Jurkat, Clone E6-1 (cell line): ENCODE measurements around the gene CXCL8.
"Not testable (repeated sequence)": the region's sequence is repeated elsewhere in the genome, so short reads cannot be mapped to it uniquely, and the experiment has no call there.

Experiments
- DNase-seq: peaks from one replicate; pipeline ENCODE4 v3.0.0-alpha.2; 2011; ENCODE audit warnings: low read depth, low spot score
- H3K4me3 ChIP-seq: 2 replicates; pipeline ENCODE4 v1.5.1; 2011; ENCODE audit warnings: mild to moderate bottlenecking, low read length, control low read depth, moderate library complexity

The CXCL8 gene

GRCh38 chr4:73774406-73774805, 34.0 kb downstream of the CXCL8 start:
- H3K4me3 ChIP-seq, DNase-seq: not testable (repeated sequence)

DNA sequence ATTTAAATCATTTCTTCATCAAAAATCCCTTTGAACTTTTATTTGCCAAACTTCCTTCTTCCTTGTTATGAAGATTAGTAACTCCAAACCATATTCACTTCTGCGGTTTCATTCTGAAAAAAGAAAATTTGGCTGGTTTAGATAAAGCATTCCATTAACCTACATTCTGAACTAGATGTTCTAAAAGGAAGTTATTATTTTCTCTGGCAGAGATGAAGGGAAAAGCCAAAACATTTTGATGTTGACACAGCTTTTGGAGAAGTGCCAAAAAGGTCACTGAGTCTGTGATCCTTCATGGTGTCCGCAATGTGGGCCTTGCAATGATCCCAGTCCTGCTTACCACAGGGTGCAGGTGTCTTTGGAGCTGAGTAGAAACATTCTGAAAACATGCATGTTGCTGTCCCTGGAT, 36.0 kb downstream of the CXCL8 start:
- no peak overlapping the region for H3K4me3 ChIP-seq
- DNase-seq = no peak

GRCh38 chr4:73777612-73778011, 37.2 kb downstream of the CXCL8 start:
- no peak overlapping the region for H3K4me3 ChIP-seq
- no peak for DNase-seq

DNA sequence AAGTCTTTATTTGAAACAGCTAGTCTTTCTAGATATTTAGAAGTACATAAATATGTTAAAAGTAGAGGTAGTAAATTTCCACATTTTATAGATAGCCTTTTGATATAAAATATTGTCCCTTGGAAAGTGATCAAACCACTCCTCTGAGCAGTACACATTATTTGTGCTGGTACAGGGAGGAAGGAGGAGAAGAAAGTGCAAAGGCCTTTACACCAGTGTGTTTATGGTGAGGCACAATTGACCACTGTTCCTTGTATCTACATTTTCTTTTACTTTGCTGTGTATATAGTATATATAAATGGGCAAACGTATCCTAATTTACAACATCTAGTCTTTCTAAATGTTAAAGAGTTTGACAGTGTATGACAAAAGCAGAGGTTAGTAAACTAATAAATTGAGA, 39.9 kb downstream of the CXCL8 start:
- H3K4me3 ChIP-seq = no peak overlapping the region
- no peak for DNase-seq

- no peak for DNase-seq
- no peak overlapping the region for H3K4me3 ChIP-seq
Observed at GRCh38 chr4:73780834-73781233, 40.5 kb downstream of the CXCL8 start.

DNA sequence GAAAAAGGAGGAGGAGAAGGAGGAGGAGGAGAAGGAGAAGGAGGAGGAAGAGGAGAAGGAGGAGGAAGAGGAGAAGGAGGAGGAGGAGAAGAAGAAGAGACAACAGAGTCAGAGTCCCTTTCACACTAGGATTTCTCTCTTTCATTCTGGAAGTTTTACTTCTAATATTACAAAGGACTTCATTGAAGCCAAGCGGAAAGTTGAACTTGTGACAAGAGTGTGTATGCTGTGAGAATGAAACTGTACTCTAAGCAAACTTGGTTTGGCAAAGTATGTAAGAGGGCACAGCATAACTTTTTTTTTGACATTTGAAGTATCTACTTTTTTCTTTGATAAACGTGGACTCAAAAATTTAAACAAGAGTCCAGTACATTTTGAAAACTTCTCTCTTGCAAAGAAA, 48.0 kb downstream of the CXCL8 start:
- no peak for DNase-seq
- H3K4me3 ChIP-seq = no peak overlapping the region
